HG03097 (cell line): ENCODE measurements around the gene SAE1.

Source experiments
- ATAC-seq: cut with Tn5 transposase; IDR thresholded peaks from one replicate; pipeline ENCODE4 v1.9.1; 2021; ENCODE audit not compliant: unreplicated experiment, low FRiP score

The SAE1 gene

GRCh38 chr19:47203254-47203653, 72.6 kb downstream of the SAE1 start:
- ATAC-seq = no peak

- ATAC-seq = no peak
These were observed 78.9 kb downstream of the SAE1 start for GRCh38 chr19:47209319-47210179.

GRCh38 chr19:47210180-47210490, 79.5 kb downstream of the SAE1 start:
- no peak for ATAC-seq

- no peak for ATAC-seq
These were observed 80.2 kb downstream of the SAE1 start for GRCh38 chr19:47210689-47211316.

GRCh38 chr19:47215581-47215980, 84.9 kb downstream of the SAE1 start:
- ATAC-seq = no peak

GRCh38 chr19:47221080-47221841, 90.6 kb downstream of the SAE1 start:
- no peak for ATAC-seq

GRCh38 chr19:47221890-47222289, 91.3 kb downstream of the SAE1 start:
- ATAC-seq = no peak

GRCh38 chr19:47225746-47226425, 95.3 kb downstream of the SAE1 start:
- peak; percentile 48 for ATAC-seq

- ATAC-seq = peak; percentile 14
These were observed 96.1 kb downstream of the SAE1 start for GRCh38 chr19:47226426-47227351.

GRCh38 chr19:47227352-47228167, 96.9 kb downstream of the SAE1 start:
- no peak for ATAC-seq

GRCh38 chr19:47228168-47228936, 97.7 kb downstream of the SAE1 start:
- no peak for ATAC-seq

GRCh38 chr19:47228937-47229675, 98.5 kb downstream of the SAE1 start:
- ATAC-seq = no peak

GRCh38 chr19:47229676-47230053, 99.0 kb downstream of the SAE1 start:
- ATAC-seq = no peak

- ATAC-seq = no peak
These were observed 99.7 kb downstream of the SAE1 start for GRCh38 chr19:47230054-47230920.

GRCh38 chr19:47230921-47231214, 100.2 kb downstream of the SAE1 start, which contains the start of gene BBC3:
BBC3 (minus strand) TSS chr19:47231199; CDS start chr19:47228431, 2,768 bp downstream.
- no peak for ATAC-seq

- ATAC-seq = peak; percentile 24
These were observed 100.8 kb downstream of the SAE1 start for GRCh38 chr19:47231215-47232054.
